ENCODE measurements around the gene RNPEPL1.

DNA sequence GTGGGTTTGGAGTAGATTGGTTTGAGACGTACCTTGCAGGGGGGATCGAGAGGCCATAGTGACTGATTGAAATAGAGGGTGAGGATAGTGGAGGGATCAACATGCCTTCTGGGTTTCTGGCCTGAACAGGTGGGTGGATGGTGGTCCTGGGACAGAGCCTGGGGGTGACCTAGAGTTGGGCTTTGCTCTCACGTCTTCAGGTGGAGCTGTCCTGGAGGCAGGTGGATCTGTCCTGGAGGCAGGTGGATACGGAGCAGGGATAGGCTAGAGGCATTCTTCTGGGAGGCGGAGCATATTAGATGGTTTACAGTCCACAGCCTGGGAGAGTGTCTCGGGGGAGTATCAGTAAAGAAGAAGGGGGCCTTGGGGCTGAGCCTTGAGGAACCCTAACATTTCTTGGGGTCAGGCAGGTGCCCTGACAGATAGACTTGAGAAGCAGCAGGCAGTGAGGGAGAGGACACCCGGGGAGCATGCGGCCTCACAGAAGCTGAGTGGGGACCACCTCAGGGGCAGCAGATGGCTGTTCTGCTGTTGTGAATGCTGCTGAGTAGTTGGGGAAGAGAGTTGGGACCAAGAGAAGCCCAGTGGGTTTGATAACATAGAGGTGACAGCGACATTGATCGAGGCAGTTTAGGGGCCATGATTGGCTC, 19.8 kb downstream of the RNPEPL1 start:
- TF ChIP-seq, protein P1, sequence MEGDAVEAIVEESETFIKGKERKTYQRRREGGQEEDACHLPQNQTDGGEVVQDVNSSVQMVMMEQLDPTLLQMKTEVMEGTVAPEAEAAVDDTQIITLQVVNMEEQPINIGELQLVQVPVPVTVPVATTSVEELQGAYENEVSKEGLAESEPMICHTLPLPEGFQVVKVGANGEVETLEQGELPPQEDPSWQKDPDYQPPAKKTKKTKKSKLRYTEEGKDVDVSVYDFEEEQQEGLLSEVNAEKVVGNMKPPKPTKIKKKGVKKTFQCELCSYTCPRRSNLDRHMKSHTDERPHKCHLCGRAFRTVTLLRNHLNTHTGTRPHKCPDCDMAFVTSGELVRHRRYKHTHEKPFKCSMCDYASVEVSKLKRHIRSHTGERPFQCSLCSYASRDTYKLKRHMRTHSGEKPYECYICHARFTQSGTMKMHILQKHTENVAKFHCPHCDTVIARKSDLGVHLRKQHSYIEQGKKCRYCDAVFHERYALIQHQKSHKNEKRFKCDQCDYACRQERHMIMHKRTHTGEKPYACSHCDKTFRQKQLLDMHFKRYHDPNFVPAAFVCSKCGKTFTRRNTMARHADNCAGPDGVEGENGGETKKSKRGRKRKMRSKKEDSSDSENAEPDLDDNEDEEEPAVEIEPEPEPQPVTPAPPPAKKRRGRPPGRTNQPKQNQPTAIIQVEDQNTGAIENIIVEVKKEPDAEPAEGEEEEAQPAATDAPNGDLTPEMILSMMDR (IDR thresholded peaks at IDR 0.05; ENCODE audit: insufficient read depth, low read length, poor library complexity, severe bottlenecking): no peak
- TF ChIP-seq EZH2phosphoT487 (conservative IDR thresholded peaks at IDR 0.05; ENCODE audit: low read length): no peak
